GM06990 (cell line): ENCODE measurements around the gene EP300.
A peak's percentile ranks its signal among the peaks of the same experiment; 100 is the strongest.
"Not testable (repeated sequence)": the region's sequence is repeated elsewhere in the genome, so short reads cannot be mapped to it uniquely, and the experiment has no call there.

ENCODE experiments used
- DNase-seq: peaks from one replicate; pipeline ENCODE4 v3.0.0-alpha.2; 2011; ENCODE audit not compliant: insufficient read length; ENCODE audit errors: extremely low read depth
- H3K27me3 ChIP-seq: replicated peaks from 2 replicates; pipeline ENCODE4 v1.6.0; 2011; ENCODE audit warnings: low read length; ENCODE audit not compliant: control insufficient read depth, insufficient read depth
- H3K36me3 ChIP-seq: 2 replicates; pipeline ENCODE4 v1.5.1; 2011; ENCODE audit warnings: low read length; ENCODE audit not compliant: control insufficient read depth, insufficient read depth
- H3K4me3 ChIP-seq: replicated peaks from 2 replicates; pipeline ENCODE4 v1.5.1; 2011; ENCODE audit warnings: low read depth, mild to moderate bottlenecking, control low read depth, low read length
- CTCF ChIP-seq: IDR thresholded peaks from 2 replicates; pipeline ENCODE4 v1.5.1; 2011; ENCODE audit warnings: low read length, control low read depth, mild to moderate bottlenecking, inconsistent platforms; ENCODE audit not compliant: insufficient read depth, poor library complexity, severe bottlenecking

Gene EP300

GRCh38 chr22:41092023-41092817 lies at the start of gene EP300:
EP300 (plus strand) TSS chr22:41092592; CDS start chr22:41093005, 413 bp downstream.
- Histone ChIP-seq H3K27me3 (no peaks in the 10 kb centered on the region), H3K4me3 (peak within 1 kb of the TSS; percentile 91), H3K36me3 (no peaks in the 10 kb centered on the region)
- DNase-seq = peak; percentile 87
- peak; percentile 10 for TF ChIP-seq CTCF

GRCh38 chr22:41043722-41044121 lies 48.7 kb upstream of the EP300 start:
- Histone ChIP-seq H3K27me3 (no peaks in the 10 kb centered on the region), H3K36me3 (no peaks in the 10 kb centered on the region), H3K4me3 (no peak overlapping the region)
- no peak for TF ChIP-seq CTCF
- no peak for DNase-seq

GRCh38 chr22:41045575-41045974 lies 46.8 kb upstream of the EP300 start:
- DNase-seq, H3K36me3 ChIP-seq, H3K27me3 ChIP-seq, H3K4me3 ChIP-seq: not testable (repeated sequence)

GRCh38 chr22:41047801-41048211 lies 44.6 kb upstream of the EP300 start:
- no peak overlapping the region for H3K4me3 ChIP-seq
- no peak for TF ChIP-seq CTCF
- no peaks in the 10 kb centered on the region for H3K27me3 ChIP-seq
- DNase-seq = no peak
- no peaks in the 10 kb centered on the region for H3K36me3 ChIP-seq

GRCh38 chr22:41048345-41048744 lies 44.0 kb upstream of the EP300 start:
- not testable (repeated sequence) for H3K36me3 ChIP-seq, H3K4me3 ChIP-seq, DNase-seq

GRCh38 chr22:41048791-41049717 lies 43.3 kb upstream of the EP300 start:
- Histone ChIP-seq H3K36me3 (no peaks in the 10 kb centered on the region), H3K4me3 (no peak overlapping the region), H3K27me3 (no peaks in the 10 kb centered on the region)
- TF ChIP-seq CTCF = no peak
- DNase-seq = no peak

More at GRCh38 chr22:41048345-41048744, 44.0 kb upstream of the EP300 start:
- H3K27me3 ChIP-seq = not testable (repeated sequence)

GRCh38 chr22:41049795-41050194 lies 42.6 kb upstream of the EP300 start:
- not testable (repeated sequence) for H3K4me3 ChIP-seq, H3K36me3 ChIP-seq, DNase-seq, H3K27me3 ChIP-seq
